Stimulated activated CD4-positive, alpha-beta T cell treated with anti-CD3 and anti-CD28 coated beads, Interleukin-2, amount 100 ng/mL, for 48 hours (primary cell): ENCODE data around the gene OGG1.
A peak's percentile ranks its signal among the peaks of the same experiment; 100 is the strongest.
"Not testable (repeated sequence)": the region's sequence is repeated elsewhere in the genome, so short reads cannot be mapped to it uniquely, and the experiment has no call there.

ENCODE experiments used
- DNase-seq, 2 donors: peaks; one replicate each; pipeline ENCODE4 v3.0.0-alpha.2; 2020

The OGG1 gene

GRCh38 chr3:9768141-9768775, 18.5 kb downstream of the OGG1 start:
- DNase-seq = no peak

GRCh38 chr3:9769012-9769411, 19.3 kb downstream of the OGG1 start:
- no peak for DNase-seq

- peak; percentile 67 to 74 for DNase-seq
These were observed 19.9 kb downstream of the OGG1 start, which contains the start of gene CAMK1 for GRCh38 chr3:9769426-9770275. Gene CAMK1 (minus strand): TSS chr3:9769947. CDS start chr3:9767749, 2,198 bp downstream.

GRCh38 chr3:9770276-9770812, 20.6 kb downstream of the OGG1 start:
- no peak for DNase-seq

- DNase-seq = not testable (repeated sequence)
These were observed 21.3 kb downstream of the OGG1 start for GRCh38 chr3:9771007-9771406.

GRCh38 chr3:9776896-9777693, 27.3 kb downstream of the OGG1 start:
- DNase-seq = no peak

GRCh38 chr3:9777694-9778021, 27.9 kb downstream of the OGG1 start:
- peak in 1 of 2 donors; percentile 26 for DNase-seq

GRCh38 chr3:9778143-9779074, 28.7 kb downstream of the OGG1 start:
- peak in 1 of 2 donors; percentile 48 for DNase-seq

GRCh38 chr3:9779075-9779593, 29.4 kb downstream of the OGG1 start:
- DNase-seq = no peak

- no peak for DNase-seq
These were observed 30.1 kb downstream of the OGG1 start for GRCh38 chr3:9779721-9780457.

- DNase-seq = no peak
These were observed 30.7 kb downstream of the OGG1 start for GRCh38 chr3:9780458-9780812.

GRCh38 chr3:9780910-9781309, 31.2 kb downstream of the OGG1 start:
- DNase-seq = no peak

- DNase-seq = no peak
These were observed 31.8 kb downstream of the OGG1 start for GRCh38 chr3:9781551-9781950.

GRCh38 chr3:9781978-9782603, 32.3 kb downstream of the OGG1 start:
- DNase-seq = no peak

GRCh38 chr3:9782770-9783169, 33.0 kb downstream of the OGG1 start:
- DNase-seq = no peak

- no peak for DNase-seq
These were observed 34.2 kb downstream of the OGG1 start for GRCh38 chr3:9783954-9784353.

GRCh38 chr3:9784965-9785364, 35.2 kb downstream of the OGG1 start:
- no peak for DNase-seq

GRCh38 chr3:9785602-9786001, 35.9 kb downstream of the OGG1 start:
- DNase-seq = no peak

- DNase-seq = no peak
These were observed 36.5 kb downstream of the OGG1 start for GRCh38 chr3:9786209-9786739.
